Measurements from ENCODE around the gene NOX4.
"Not testable (repeated sequence)": the region's sequence is repeated elsewhere in the genome, so short reads cannot be mapped to it uniquely, and the experiment has no call there.

Gene NOX4

DNA sequence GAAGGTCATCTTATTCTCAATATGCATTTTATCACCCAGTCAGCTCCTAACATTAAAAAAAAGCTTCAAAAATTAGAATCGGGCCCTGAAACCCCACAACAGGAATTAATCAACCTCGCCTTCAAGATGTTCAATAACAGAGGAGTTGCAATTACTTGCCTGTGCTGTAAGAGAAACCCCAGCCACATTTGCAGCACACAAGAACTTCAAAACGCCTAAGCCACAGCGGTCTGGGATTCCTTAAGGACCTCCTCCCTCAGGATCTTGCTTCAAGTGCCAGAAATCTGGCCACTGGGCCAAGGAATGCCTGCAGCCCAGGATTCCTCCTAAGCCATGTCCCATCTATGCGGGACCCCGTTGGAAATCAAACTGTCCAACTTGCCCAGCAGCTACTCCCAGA lies 108.2 kb downstream of the NOX4 start:
- not testable (repeated sequence) for H3K27me3 ChIP-seq (ENCODE audit: control insufficient read depth, insufficient read depth, low read length); H3K36me3 ChIP-seq (ENCODE audit: control insufficient read depth, insufficient read depth, low read length); H3K27ac ChIP-seq (ENCODE audit: low read depth, low read length); H3K9ac ChIP-seq (ENCODE audit: low read length); H3K4me1 ChIP-seq (ENCODE audit: control insufficient read depth, insufficient read depth, low read length); H3K4me3 ChIP-seq (ENCODE audit: low read depth, low read length)
- H3K9me3 ChIP-seq (ENCODE audit: control insufficient read depth, insufficient read depth, low read depth, low read length) = peaks cover 11% of the 10 kb centered on the region; the same call in 1 of the 2 replicates

DNA sequence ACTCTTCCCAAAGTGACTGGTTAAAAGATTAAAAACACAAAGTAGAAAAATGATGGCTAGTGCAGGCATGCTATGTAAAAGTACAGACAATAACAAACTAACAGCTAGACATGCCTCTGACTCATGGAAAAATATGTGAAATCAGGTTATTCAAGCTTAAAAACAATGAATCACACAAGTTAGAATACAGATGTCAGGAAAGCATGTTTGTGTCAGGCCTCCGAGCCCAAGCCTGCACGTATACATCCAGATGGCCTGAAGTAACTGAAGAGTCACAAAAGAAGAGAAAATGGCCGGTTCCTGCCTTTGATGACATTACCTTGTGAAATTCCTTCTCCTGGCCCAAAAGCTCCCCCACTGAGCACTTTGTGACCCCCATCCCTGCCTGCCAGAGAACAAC lies 110.1 kb downstream of the NOX4 start:
- Histone ChIP-seq H3K9ac (ENCODE audit: low read length) (no peak overlapping the region), H3K27me3 (ENCODE audit: control insufficient read depth, insufficient read depth, low read length) (no peaks in the 10 kb centered on the region), H3K4me3 (ENCODE audit: low read depth, low read length) (no peak overlapping the region), H3K9me3 (ENCODE audit: control insufficient read depth, insufficient read depth, low read depth, low read length) (peaks cover 11% of the 10 kb centered on the region; the same call in 1 of the 2 replicates), H3K27ac (ENCODE audit: low read depth, low read length) (no peak overlapping the region), H3K36me3 (ENCODE audit: control insufficient read depth, insufficient read depth, low read length) (no peaks in the 10 kb centered on the region), H3K4me1 (ENCODE audit: control insufficient read depth, insufficient read depth, low read length) (no peaks in the 10 kb centered on the region)

DNA sequence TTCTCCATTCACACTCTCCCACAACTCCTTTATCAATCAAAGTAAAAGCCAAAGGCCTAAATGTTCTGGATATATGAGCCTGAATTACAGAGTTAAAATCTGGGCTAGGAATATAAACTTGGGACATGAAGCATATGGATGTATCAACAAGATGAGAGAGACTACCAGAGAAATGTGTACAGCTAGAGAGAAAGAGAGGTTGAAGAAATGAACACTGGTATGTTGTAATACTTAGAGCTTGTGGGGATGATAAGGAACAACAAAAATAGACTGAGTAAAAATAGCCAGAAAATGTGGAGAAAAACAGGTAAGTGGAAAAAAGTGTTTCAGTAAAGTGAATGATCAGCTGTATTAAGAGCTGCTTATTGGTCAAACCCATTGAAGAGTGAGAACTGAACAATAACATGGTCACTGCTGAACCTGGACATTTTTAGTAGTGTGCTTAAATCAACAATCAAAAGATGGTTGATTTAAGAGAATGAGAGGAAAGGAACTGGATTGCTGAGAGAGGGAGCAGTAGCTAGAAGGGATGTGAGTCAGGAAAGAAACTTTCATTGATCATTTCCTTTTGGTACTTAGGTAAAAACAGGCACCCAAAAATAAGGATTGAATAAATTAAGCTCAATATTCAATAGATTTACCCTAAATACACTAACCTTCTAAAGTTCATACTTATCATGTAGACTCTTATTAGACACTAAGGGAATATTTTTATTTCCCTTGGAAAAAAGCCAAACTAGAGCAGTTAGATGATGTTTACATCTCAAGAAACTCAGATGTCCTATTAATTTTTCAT lies 111.0 kb downstream of the NOX4 start:
- H3K9ac ChIP-seq (ENCODE audit: low read length); H3K27me3 ChIP-seq (ENCODE audit: control insufficient read depth, insufficient read depth, low read length); H3K9me3 ChIP-seq (ENCODE audit: control insufficient read depth, insufficient read depth, low read depth, low read length); H3K4me3 ChIP-seq (ENCODE audit: low read depth, low read length); H3K36me3 ChIP-seq (ENCODE audit: control insufficient read depth, insufficient read depth, low read length); H3K27ac ChIP-seq (ENCODE audit: low read depth, low read length); H3K4me1 ChIP-seq (ENCODE audit: control insufficient read depth, insufficient read depth, low read length): not testable (repeated sequence)

DNA sequence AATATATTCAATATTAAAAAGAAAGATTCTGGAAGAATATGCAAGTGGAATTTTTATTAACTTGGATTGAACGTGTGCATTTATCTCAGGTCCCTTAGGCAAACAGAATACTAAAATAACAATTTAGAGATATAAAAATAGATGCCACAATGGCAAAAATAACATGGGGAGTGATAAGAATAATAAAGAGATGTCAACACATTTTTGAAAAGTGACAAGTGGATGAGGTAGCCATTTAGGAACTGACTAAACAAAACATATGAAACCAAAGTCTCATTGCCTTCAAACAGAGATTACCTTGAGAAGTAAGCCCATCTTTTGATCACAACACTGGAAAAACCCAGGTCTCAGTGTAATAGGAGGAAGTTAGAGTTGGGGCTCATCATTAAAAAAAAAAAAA lies 112.2 kb downstream of the NOX4 start:
- not testable (repeated sequence) for H3K9me3 ChIP-seq (ENCODE audit: control insufficient read depth, insufficient read depth, low read depth, low read length)

DNA sequence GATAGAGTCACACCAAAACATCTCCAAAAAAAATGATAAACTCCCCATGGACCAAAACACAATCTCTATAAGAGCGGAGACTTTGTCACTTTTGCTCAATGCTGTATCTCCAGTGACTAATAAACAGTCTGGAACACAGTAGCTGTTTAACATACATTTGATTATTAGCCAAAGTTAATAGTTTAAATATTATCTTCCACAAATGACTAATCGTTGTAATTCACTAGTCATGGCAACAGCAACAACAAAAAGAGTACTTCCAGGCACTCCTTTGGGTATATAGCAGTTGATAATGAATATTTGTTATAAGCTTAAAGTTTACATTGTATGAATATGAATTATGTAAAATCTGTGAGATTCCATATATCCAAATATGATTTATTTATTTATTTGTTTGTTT lies 121.8 kb downstream of the NOX4 start:
- not testable (repeated sequence) for H3K27ac ChIP-seq (ENCODE audit: low read depth, low read length); H3K36me3 ChIP-seq (ENCODE audit: control insufficient read depth, insufficient read depth, low read length); H3K27me3 ChIP-seq (ENCODE audit: control insufficient read depth, insufficient read depth, low read length); H3K9me3 ChIP-seq (ENCODE audit: control insufficient read depth, insufficient read depth, low read depth, low read length); H3K9ac ChIP-seq (ENCODE audit: low read length); H3K4me3 ChIP-seq (ENCODE audit: low read depth, low read length); H3K4me1 ChIP-seq (ENCODE audit: control insufficient read depth, insufficient read depth, low read length)

More for the DNA sequence above, 112.2 kb downstream of the NOX4 start:
- not testable (repeated sequence) for H3K4me3 ChIP-seq (ENCODE audit: low read depth, low read length); H3K4me1 ChIP-seq (ENCODE audit: control insufficient read depth, insufficient read depth, low read length); H3K36me3 ChIP-seq (ENCODE audit: control insufficient read depth, insufficient read depth, low read length); H3K9ac ChIP-seq (ENCODE audit: low read length); H3K27ac ChIP-seq (ENCODE audit: low read depth, low read length); H3K27me3 ChIP-seq (ENCODE audit: control insufficient read depth, insufficient read depth, low read length)

DNA sequence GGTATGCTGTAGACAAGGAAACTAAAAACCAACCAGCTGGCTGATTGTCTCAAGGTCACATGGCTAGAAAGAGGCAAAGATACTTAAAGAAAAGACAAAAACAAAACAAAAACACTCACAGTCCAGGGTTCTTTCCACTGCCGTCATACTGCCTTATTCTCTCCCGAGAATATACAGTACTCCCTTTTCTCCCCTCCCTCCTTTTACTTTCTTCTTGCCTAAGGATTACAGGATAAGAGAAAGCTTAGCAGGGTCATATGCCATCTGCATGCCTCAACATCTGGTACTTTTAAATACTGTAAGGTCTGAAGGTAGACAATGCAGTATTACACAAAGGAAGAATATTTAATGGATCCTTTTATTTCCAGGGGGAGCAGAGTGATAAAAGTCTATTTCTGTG lies 126.3 kb downstream of the NOX4 start:
- H3K27ac ChIP-seq (ENCODE audit: low read depth, low read length) = not testable (repeated sequence)

DNA sequence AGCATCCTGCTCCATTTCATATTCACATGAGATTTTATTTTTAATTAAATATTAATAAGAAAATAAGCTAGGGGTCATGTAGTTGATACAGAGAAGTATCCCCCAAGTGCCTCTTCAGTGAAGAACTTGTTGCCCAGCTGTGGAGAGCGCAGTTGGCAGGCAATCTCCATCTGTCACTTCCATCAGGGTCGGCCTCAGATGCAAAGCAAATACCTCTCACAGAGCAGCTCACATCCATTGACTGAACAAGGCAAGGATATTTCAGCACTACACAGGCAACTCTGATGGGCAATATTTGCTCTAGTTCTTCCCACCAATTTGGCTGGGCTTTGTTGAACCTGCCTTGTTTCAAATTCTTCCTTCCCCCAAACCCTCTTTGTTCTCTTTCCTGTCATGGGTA lies 129.4 kb downstream of the NOX4 start:
- H3K4me3 ChIP-seq (ENCODE audit: low read depth, low read length) = no peak overlapping the region
- no peak overlapping the region for H3K9ac ChIP-seq (ENCODE audit: low read length)
- H3K9me3 ChIP-seq (ENCODE audit: control insufficient read depth, insufficient read depth, low read depth, low read length) = no peaks in the 10 kb centered on the region
- no peaks in the 10 kb centered on the region for H3K27me3 ChIP-seq (ENCODE audit: control insufficient read depth, insufficient read depth, low read length)
- no peak overlapping the region for H3K27ac ChIP-seq (ENCODE audit: low read depth, low read length)
- H3K36me3 ChIP-seq (ENCODE audit: control insufficient read depth, insufficient read depth, low read length) = no peaks in the 10 kb centered on the region
- peaks cover 4% of the 10 kb centered on the region for H3K4me1 ChIP-seq (ENCODE audit: control insufficient read depth, insufficient read depth, low read length)

More for the DNA sequence above, 126.3 kb downstream of the NOX4 start:
- not testable (repeated sequence) for H3K4me1 ChIP-seq (ENCODE audit: control insufficient read depth, insufficient read depth, low read length); H3K9me3 ChIP-seq (ENCODE audit: control insufficient read depth, insufficient read depth, low read depth, low read length); H3K4me3 ChIP-seq (ENCODE audit: low read depth, low read length); H3K27me3 ChIP-seq (ENCODE audit: control insufficient read depth, insufficient read depth, low read length); H3K36me3 ChIP-seq (ENCODE audit: control insufficient read depth, insufficient read depth, low read length); H3K9ac ChIP-seq (ENCODE audit: low read length)

DNA sequence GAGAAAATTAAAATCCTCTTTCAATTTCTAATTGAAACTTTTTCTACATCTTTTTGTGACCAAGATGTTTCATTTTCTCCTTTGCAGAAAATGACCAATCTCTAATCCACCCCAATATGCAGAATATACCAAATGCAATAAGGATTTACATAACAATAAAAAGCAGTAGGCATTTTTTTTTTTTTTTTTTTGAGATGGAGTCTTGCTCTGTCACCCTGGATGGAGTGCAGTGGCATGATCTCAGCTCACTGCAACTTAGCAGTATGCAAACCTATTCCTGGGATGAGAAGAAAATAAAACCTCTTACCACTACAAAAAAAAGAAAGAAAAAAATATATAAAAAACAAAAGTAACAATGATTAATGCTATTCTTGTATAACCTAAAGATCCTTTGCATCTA lies 132.0 kb downstream of the NOX4 start:
- not testable (repeated sequence) for H3K27me3 ChIP-seq (ENCODE audit: control insufficient read depth, insufficient read depth, low read length); H3K4me1 ChIP-seq (ENCODE audit: control insufficient read depth, insufficient read depth, low read length); H3K9ac ChIP-seq (ENCODE audit: low read length); H3K36me3 ChIP-seq (ENCODE audit: control insufficient read depth, insufficient read depth, low read length); H3K4me3 ChIP-seq (ENCODE audit: low read depth, low read length); H3K27ac ChIP-seq (ENCODE audit: low read depth, low read length); H3K9me3 ChIP-seq (ENCODE audit: control insufficient read depth, insufficient read depth, low read depth, low read length)

DNA sequence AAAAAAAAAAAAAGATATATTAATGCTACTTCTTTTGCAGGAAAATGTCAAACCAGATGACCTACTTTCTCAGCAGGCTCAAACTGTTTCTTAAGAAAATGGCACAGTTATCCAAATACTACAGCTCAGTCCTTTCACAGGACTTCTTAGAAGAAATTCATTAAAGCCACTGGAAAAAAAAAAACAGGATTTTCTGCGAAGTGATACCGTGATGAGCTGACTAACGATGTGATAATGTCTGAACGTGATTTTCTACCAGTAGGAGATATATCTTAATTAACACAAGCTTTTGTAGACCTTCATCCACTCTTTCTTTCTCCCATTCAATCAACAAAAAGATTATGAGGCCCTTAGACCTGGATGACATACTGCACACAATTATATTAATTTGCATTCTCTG lies 132.4 kb downstream of the NOX4 start:
- Histone ChIP-seq H3K27ac (ENCODE audit: low read depth, low read length) (no peak overlapping the region), H3K9me3 (ENCODE audit: control insufficient read depth, insufficient read depth, low read depth, low read length) (no peaks in the 10 kb centered on the region), H3K4me3 (ENCODE audit: low read depth, low read length) (no peak overlapping the region), H3K27me3 (ENCODE audit: control insufficient read depth, insufficient read depth, low read length) (no peaks in the 10 kb centered on the region), H3K9ac (ENCODE audit: low read length) (no peak overlapping the region), H3K4me1 (ENCODE audit: control insufficient read depth, insufficient read depth, low read length) (peaks cover 4% of the 10 kb centered on the region), H3K36me3 (ENCODE audit: control insufficient read depth, insufficient read depth, low read length) (no peaks in the 10 kb centered on the region)

DNA sequence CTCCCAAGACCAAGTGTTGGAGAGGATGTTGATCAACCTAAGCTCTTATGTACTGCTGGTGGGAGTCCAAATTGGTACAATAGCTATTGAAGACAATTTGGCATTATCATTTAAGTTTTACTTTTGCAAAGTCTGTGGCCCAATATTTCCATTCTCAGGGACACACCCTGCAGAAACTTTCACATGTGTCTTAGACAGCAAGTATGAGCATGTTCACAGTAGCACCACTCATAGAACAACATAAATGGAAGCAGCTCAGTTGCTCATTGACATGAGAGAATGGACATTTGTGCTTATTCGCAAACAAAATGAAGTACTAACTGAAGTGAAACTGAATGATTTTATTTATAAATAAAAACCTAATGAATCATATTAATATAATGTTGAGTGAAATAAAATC lies 135.5 kb downstream of the NOX4 start:
- H3K9ac ChIP-seq (ENCODE audit: low read length) = no peak overlapping the region
- no peaks in the 10 kb centered on the region for H3K9me3 ChIP-seq (ENCODE audit: control insufficient read depth, insufficient read depth, low read depth, low read length)
- no peaks in the 10 kb centered on the region for H3K36me3 ChIP-seq (ENCODE audit: control insufficient read depth, insufficient read depth, low read length)
- no peaks in the 10 kb centered on the region for H3K27me3 ChIP-seq (ENCODE audit: control insufficient read depth, insufficient read depth, low read length)
- H3K27ac ChIP-seq (ENCODE audit: low read depth, low read length) = no peak overlapping the region
- peaks cover 4% of the 10 kb centered on the region for H3K4me1 ChIP-seq (ENCODE audit: control insufficient read depth, insufficient read depth, low read length)
- H3K4me3 ChIP-seq (ENCODE audit: low read depth, low read length) = no peak overlapping the region

DNA sequence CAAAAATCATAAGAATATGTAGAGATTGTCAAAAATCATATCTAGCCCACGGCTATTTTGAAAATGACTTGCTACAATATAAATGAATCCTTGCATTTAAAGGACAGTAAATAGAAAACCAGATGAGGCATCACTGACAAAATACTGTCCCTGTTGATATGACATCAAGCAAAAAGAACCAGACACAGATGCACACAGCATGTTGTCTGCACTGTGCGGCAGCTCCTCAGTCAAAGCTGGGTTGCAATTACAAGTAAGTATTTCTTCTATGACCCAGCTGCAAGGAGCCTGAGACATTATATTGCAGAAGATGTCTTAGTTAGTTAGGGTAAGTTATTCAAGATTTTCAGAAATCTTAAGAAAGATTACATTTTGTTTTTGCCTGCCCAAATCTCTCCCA lies 136.7 kb downstream of the NOX4 start:
- H3K27ac ChIP-seq (ENCODE audit: low read depth, low read length); H3K36me3 ChIP-seq (ENCODE audit: control insufficient read depth, insufficient read depth, low read length); H3K27me3 ChIP-seq (ENCODE audit: control insufficient read depth, insufficient read depth, low read length); H3K9me3 ChIP-seq (ENCODE audit: control insufficient read depth, insufficient read depth, low read depth, low read length); H3K9ac ChIP-seq (ENCODE audit: low read length); H3K4me3 ChIP-seq (ENCODE audit: low read depth, low read length); H3K4me1 ChIP-seq (ENCODE audit: control insufficient read depth, insufficient read depth, low read length): not testable (repeated sequence)

DNA sequence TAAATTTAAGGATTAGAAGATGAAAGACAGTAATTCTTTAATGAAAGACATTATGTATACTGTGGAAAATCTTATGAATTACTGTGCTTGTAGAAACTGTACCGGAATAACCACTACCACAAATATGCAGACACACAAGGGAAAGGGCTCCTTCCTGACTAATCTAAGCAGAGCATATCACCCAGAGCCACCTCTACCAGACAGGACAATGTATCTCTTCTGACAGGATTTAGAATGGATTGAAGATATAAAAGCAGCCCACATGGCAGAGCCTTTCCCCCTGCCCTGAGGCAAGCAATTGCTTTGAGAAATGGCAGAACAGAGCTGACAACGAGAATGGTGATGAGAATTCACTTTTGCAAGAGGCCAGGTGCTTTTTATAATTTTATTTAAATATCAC lies 144.1 kb downstream of the NOX4 start:
- Histone ChIP-seq H3K27me3 (ENCODE audit: control insufficient read depth, insufficient read depth, low read length) (no peaks in the 10 kb centered on the region), H3K4me3 (ENCODE audit: low read depth, low read length) (no peak overlapping the region), H3K27ac (ENCODE audit: low read depth, low read length) (no peak overlapping the region), H3K4me1 (ENCODE audit: control insufficient read depth, insufficient read depth, low read length) (no peaks in the 10 kb centered on the region), H3K9ac (ENCODE audit: low read length) (no peak overlapping the region), H3K36me3 (ENCODE audit: control insufficient read depth, insufficient read depth, low read length) (no peaks in the 10 kb centered on the region), H3K9me3 (ENCODE audit: control insufficient read depth, insufficient read depth, low read depth, low read length) (no peaks in the 10 kb centered on the region)

All from HUES6 (cell line).